OCI-LY7 (cell line): ENCODE data around the gene PCDH9. TPM values are rescaled to one million over a fixed set of nuclear protein-coding genes. Genes with fewer than 3 reads are reported as not detected.

Experiments used
- BruUV-seq: library from RNA; stranded (reverse); fragments of 400-500 nt; replicated peaks from 2 replicates; lab custom pipeline; 2021; lab: Mats Ljungman, UMichigan
- CTCF ChIA-PET: fragments of 300-600 bp; sonication (Branson Sonifier 250); formaldehyde crosslinking; loops from one replicate; lab custom pipeline; 2022; ENCODE audit warnings: antibody characterized with exemption; ENCODE audit not compliant: unreplicated experiment; lab: Charles Lee
- POLR2A ChIA-PET: fragments of 300-600 bp; sonication (Branson Sonifier 250); formaldehyde crosslinking; loops from one replicate; lab custom pipeline; 2022; ENCODE audit warnings: antibody characterized with exemption; lab: Charles Lee
- DNase-seq: peaks from one replicate; pipeline ENCODE4 v3.0.0-alpha.2; 2015; ENCODE audit warnings: low spot score
- H2AFZ ChIP-seq: fragments of 200-600 bp; sonication (generic), shearing (Covaris generic); 2 replicates; pipeline ENCODE4 v1.6.1; 2014; ENCODE audit warnings: mild to moderate bottlenecking, antibody characterized with exemption, low read length, moderate library complexity
- H3K27ac ChIP-seq: fragments of 200-600 bp; sonication (generic); 2 replicates; pipeline ENCODE4 v1.5.1; 2014; ENCODE audit warnings: mixed run types, low read depth, mild to moderate bottlenecking, moderate library complexity, low read length, inconsistent platforms; ENCODE audit not compliant: poor library complexity, severe bottlenecking
- H3K36me3 ChIP-seq: fragments of 200-600 bp; sonication (generic); 2 replicates; pipeline ENCODE4 v1.6.1; 2014; ENCODE audit warnings: mild to moderate bottlenecking, antibody characterized with exemption, low read length, moderate library complexity, mixed read lengths; ENCODE audit not compliant: insufficient read depth
- H3K4me1 ChIP-seq: fragments of 200-600 bp; sonication (generic); 2 replicates; pipeline ENCODE4 v1.5.1; 2014; ENCODE audit warnings: mild to moderate bottlenecking, low read length; ENCODE audit not compliant: insufficient read depth, poor library complexity, severe bottlenecking
- H3K4me2 ChIP-seq: fragments of 200-600 bp; sonication (generic); 2 replicates; pipeline ENCODE4 v1.6.1; 2014; ENCODE audit warnings: mild to moderate bottlenecking, low read length
- H3K4me3 ChIP-seq: fragments of 200-600 bp; sonication (generic); 2 replicates; pipeline ENCODE4 v1.5.1; 2014; ENCODE audit warnings: mild to moderate bottlenecking, low read depth, low read length; ENCODE audit not compliant: poor library complexity, severe bottlenecking
- H3K79me2 ChIP-seq: fragments of 200-600 bp; sonication (generic); 2 replicates; pipeline ENCODE4 v1.6.1; 2016; ENCODE audit warnings: low read depth, mild to moderate bottlenecking, low read length, moderate library complexity, mixed read lengths; ENCODE audit not compliant: insufficient read depth
- H3K9me2 ChIP-seq: fragments of 200-600 bp; sonication (generic); 2 replicates; pipeline ENCODE4 v1.6.1; 2016; ENCODE audit warnings: mild to moderate bottlenecking, low read length, mixed read lengths; ENCODE audit not compliant: insufficient read depth
- H3K9me3 ChIP-seq: fragments of 200-600 bp; sonication (generic); 2 replicates; pipeline ENCODE4 v1.6.1; 2014; ENCODE audit warnings: mild to moderate bottlenecking, mixed run types, low read length, mixed read lengths
- H4K20me1 ChIP-seq: fragments of 200-600 bp; sonication (generic); 2 replicates; pipeline ENCODE4 v1.6.1; 2014; ENCODE audit warnings: mild to moderate bottlenecking, antibody characterized with exemption, low read length, moderate library complexity, mixed read lengths; ENCODE audit not compliant: insufficient read depth
- EZH2phosphoT487 ChIP-seq: fragments of 200-600 bp; sonication (generic); IDR thresholded peaks from 2 replicates; pipeline ENCODE4 v1.6.1; 2018; ENCODE audit warnings: low read depth, borderline replicate concordance, mild to moderate bottlenecking, mixed run types, antibody characterized with exemption, low read length, moderate library complexity, mixed read lengths
- intact Hi-C: fragments of 100-400 bp; cut with micrococcal nuclease; formaldehyde crosslinking; loops from one replicate; pipeline ENCODE4 v1.10.0; 2022; ENCODE audit not compliant: unreplicated experiment
- total RNA-seq, 2 experiments: library from RNA; depleted of rRNA in 1 of 2; stranded (reverse); fragments of >200 nt in 1 of 2; shearing (Covaris generic) in 1 of 2; gene quantifications; 2 replicates each; pipeline ENCODE4 v1.2.3, GENCODE V29; 2014 to 2022
- TF ChIP-seq, protein P1 (sequence below): fragments of 200-600 bp; sonication (generic); conservative IDR thresholded peaks from 2 replicates; pipeline ENCODE4 v1.5.1; 2014; ENCODE audit warnings: mild to moderate bottlenecking, antibody characterized with exemption, low read length, moderate library complexity, mixed read lengths

Gene PCDH9
- total RNA-seq, 2 experiments from 2014 or later, result 20.1 to 26.0 TPM

DNA sequence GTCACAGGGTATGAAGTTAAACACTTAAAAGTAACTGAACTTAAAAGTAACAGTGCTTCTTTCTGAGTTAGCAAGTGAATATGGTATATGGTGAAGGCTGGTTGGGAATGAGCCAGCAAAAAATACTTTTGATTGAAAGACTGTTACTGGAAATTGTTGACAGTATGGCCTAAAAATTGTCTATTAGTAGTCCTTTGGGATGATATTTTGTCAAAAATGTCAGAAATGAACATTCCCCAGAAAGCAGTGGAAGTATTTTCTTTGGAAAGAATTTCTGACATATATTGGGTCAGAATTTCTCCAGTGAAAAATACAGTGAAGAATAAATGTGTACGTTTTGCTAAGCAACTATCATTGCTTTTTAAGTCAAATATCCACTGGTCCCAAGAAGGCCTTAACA, 860.5 kb downstream of the PCDH9 start:
- H3K4me3 ChIP-seq, result no peak overlapping the region
- H3K4me1 ChIP-seq, result no peaks in the 10 kb centered on the region
- no peak overlapping the region for H3K4me2 ChIP-seq
- H3K9me3 ChIP-seq, result no peaks in the 10 kb centered on the region
- no peak overlapping the region for H2AFZ ChIP-seq
- no TSS peak for BruUV-seq
- H3K36me3 ChIP-seq, result no peaks in the 10 kb centered on the region
- TF ChIP-seq, protein P1, sequence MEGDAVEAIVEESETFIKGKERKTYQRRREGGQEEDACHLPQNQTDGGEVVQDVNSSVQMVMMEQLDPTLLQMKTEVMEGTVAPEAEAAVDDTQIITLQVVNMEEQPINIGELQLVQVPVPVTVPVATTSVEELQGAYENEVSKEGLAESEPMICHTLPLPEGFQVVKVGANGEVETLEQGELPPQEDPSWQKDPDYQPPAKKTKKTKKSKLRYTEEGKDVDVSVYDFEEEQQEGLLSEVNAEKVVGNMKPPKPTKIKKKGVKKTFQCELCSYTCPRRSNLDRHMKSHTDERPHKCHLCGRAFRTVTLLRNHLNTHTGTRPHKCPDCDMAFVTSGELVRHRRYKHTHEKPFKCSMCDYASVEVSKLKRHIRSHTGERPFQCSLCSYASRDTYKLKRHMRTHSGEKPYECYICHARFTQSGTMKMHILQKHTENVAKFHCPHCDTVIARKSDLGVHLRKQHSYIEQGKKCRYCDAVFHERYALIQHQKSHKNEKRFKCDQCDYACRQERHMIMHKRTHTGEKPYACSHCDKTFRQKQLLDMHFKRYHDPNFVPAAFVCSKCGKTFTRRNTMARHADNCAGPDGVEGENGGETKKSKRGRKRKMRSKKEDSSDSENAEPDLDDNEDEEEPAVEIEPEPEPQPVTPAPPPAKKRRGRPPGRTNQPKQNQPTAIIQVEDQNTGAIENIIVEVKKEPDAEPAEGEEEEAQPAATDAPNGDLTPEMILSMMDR, result no peak
- no peak for TF ChIP-seq EZH2phosphoT487
- H4K20me1 ChIP-seq, result no peaks in the 10 kb centered on the region
- CTCF ChIA-PET, result no interaction called here
- H3K79me2 ChIP-seq, result no peaks in the 10 kb centered on the region
- POLR2A ChIA-PET, result interaction anchor here (0.8 kb wide), 1 partner anchor 8 kb away, joined by 4 read pairs; no protein-coding TSS in a partner anchor
- no peak for DNase-seq
- H3K9me2 ChIP-seq, result no peaks in the 10 kb centered on the region
- intact Hi-C loops, result no loop called here
- H3K27ac ChIP-seq, result no peak overlapping the region

DNA sequence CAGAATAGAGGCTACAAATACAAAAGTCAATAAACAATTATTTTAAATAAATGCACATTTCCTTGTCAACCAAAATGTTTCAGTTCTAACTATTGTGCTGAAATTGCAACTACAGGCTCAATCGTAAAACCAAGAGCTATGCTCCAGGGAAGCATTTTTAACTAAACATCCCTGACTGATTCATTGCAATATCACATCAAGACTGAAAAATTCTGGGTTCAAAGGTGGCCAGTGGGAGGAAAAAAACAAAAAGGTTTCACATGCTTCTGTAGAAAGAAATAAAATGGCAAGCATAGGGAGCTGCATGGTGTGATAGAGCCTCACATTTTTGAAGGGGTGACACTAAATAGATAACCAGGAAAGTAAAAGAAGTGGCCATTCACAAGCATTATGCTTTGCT, 862.8 kb downstream of the PCDH9 start:
- no peaks in the 10 kb centered on the region for H4K20me1 ChIP-seq
- H3K79me2 ChIP-seq, result no peaks in the 10 kb centered on the region
- DNase-seq, result no peak
- CTCF ChIA-PET, result no interaction called here
- H3K4me3 ChIP-seq, result no peak overlapping the region
- no peak overlapping the region for H3K27ac ChIP-seq
- no peaks in the 10 kb centered on the region for H3K36me3 ChIP-seq
- no peak overlapping the region for H2AFZ ChIP-seq
- no peak overlapping the region for H3K4me2 ChIP-seq
- intact Hi-C loops, result no loop called here
- TF ChIP-seq, protein P1, result no peak
- no TSS peak for BruUV-seq
- POLR2A ChIA-PET, result interaction anchor here (0.9 to 1.1 kb wide), 2 partner anchors 12 to 23 kb away, joined by 3 to 4 read pairs; no protein-coding TSS in a partner anchor
- H3K9me2 ChIP-seq, result no peaks in the 10 kb centered on the region
- H3K4me1 ChIP-seq, result no peaks in the 10 kb centered on the region
- no peaks in the 10 kb centered on the region for H3K9me3 ChIP-seq

- Histone ChIP-seq H3K9me3 (no peaks in the 10 kb centered on the region), H3K4me1 (no peaks in the 10 kb centered on the region), H4K20me1 (no peaks in the 10 kb centered on the region), H3K9me2 (no peaks in the 10 kb centered on the region), H3K27ac (no peak overlapping the region), H2AFZ (no peak overlapping the region), H3K4me2 (peak overlapping the region; percentile 5; the same call in 1 of the 2 replicates), H3K4me3 (no peak overlapping the region), H3K36me3 (no peaks in the 10 kb centered on the region), H3K79me2 (no peaks in the 10 kb centered on the region)
- ChIA-PET POLR2A (interaction anchor here (1.1 to 1.2 kb wide), 2 partner anchors 9 to 17 kb away, joined by 4 to 8 read pairs; no protein-coding TSS in a partner anchor), CTCF (no interaction called here)
- no TSS peak for BruUV-seq
- intact Hi-C loops, result no loop called here
- TF ChIP-seq, protein P1, result no peak
- TF ChIP-seq EZH2phosphoT487, result no peak
- no peak for DNase-seq
These were observed 865.0 kb downstream of the PCDH9 start for GRCh38 chr13:66365101-66365500.
